ENCODE data around the gene SCARB1. TPM values are rescaled to one million over a fixed set of nuclear protein-coding genes. Genes with fewer than 3 reads are reported as not detected.
"Not testable (repeated sequence)": the region's sequence is repeated elsewhere in the genome, so short reads cannot be mapped to it uniquely, and the experiment has no call there.

Gene SCARB1
- 1 to 10 TPM; 2.5 to 7.1 (median 4.3) TPM for total RNA-seq
- 1 to 10 TPM; 2.2 to 2.6 TPM for polyA plus RNA-seq
- total RNA-seq: 3.6 reads per million, percentile 19 among the genes with 10 or more reads in this experiment

GRCh38 chr12:124863416-124864325, at the start of gene SCARB1:
Gene SCARB1 (minus strand): TSS chr12:124863864. CDS start chr12:124863720, 144 bp downstream.
- DNase-seq: peak; percentile 60 to 84 (median 72)
- intact Hi-C loops (cut with micrococcal nuclease): loop anchor here (1.0 to 10.0 kb wide), 10 partner anchors 35 to 899 kb away; partner anchors contain the start of genes DHX37 (in 2 of the 2), AACS (in 1 of the 2) and NCOR2 (in 1 of the 2)
- Histone ChIP-seq H3K4me3 (ENCODE audit: low read length) (peak within 1 kb of the TSS; percentile 74), H3K27me3 (ENCODE audit: control insufficient read depth in 2 of 2, insufficient read depth in 2 of 2, low read length in 2 of 2) (no peaks in the 10 kb centered on the region), H3K4me1 (ENCODE audit: control insufficient read depth in 2 of 2, insufficient read depth in 2 of 2, low read length in 2 of 2) (no peaks in the 10 kb centered on the region), H3K36me3 (ENCODE audit: control insufficient read depth in 2 of 3, insufficient read depth in 3 of 3, low read length in 3 of 3) (no peaks in the 10 kb centered on the region), H3K9me3 (ENCODE audit: control insufficient read depth in 2 of 3, low read length in 3 of 3) (no peaks in the 10 kb centered on the region), H3K27ac (ENCODE audit: low read depth, low read length) (peak within 1 kb of the TSS; percentile 58)
- POLR2A ChIA-PET: interaction anchor here (0.8 to 1.1 kb wide), 2 partner anchors 53 to 1155 kb away, joined by 3 read pairs; no protein-coding TSS in a partner anchor
- Mint-ChIP-seq H3K27ac (peak within 1 kb of the TSS; percentile 66 to 94 (median 83)), H3K36me3 (no peaks in the 10 kb centered on the region), H3K9me3 (no peaks in the 10 kb centered on the region), H3K27me3 (peaks cover 0 to 8% (median 3%) of the 10 kb centered on the region in 5 donors), H3K4me1 (peaks cover 9 to 25% (median 14%) of the 10 kb centered on the region in 7 donors), H3K4me3 (peak within 1 kb of the TSS; percentile 70 to 94 (median 81))
- CTCF ChIA-PET: interaction anchor here (0.9 kb wide), 1 partner anchor 13 kb away, joined by 4 read pairs; no protein-coding TSS in a partner anchor
- peak; percentile 95 for ATAC-seq

- DNase-seq; intact Hi-C loops (cut with micrococcal nuclease); ATAC-seq; H3K27ac ChIP-seq (ENCODE audit: low read depth, low read length); H3K4me3 ChIP-seq (ENCODE audit: low read length); H3K27me3 ChIP-seq (ENCODE audit: control insufficient read depth in 2 of 2, insufficient read depth in 2 of 2, low read length in 2 of 2); H3K9me3 ChIP-seq (ENCODE audit: control insufficient read depth in 2 of 3, low read length in 3 of 3): not testable (repeated sequence)
- H3K4me3 Mint-ChIP-seq: peak overlapping the region; percentile 93 to 100 (median 100)
- Histone ChIP-seq H3K36me3 (ENCODE audit: control insufficient read depth in 2 of 3, insufficient read depth in 3 of 3, low read length in 3 of 3) (peaks cover 7 to 25% (median 8%) of the 10 kb centered on the region in 3 experiments), H3K4me1 (ENCODE audit: control insufficient read depth in 2 of 2, insufficient read depth in 2 of 2, low read length in 2 of 2) (peaks cover 28% of the 10 kb centered on the region in 2 donors)
- H3K4me1 Mint-ChIP-seq: peaks cover 32 to 78% (median 69%) of the 10 kb centered on the region in 7 donors
- H3K27ac Mint-ChIP-seq: peak overlapping the region in 7 of 9 donors; percentile 75 to 100 (median 100)
- peaks cover 0 to 13% (median 0%) of the 10 kb centered on the region in 5 donors for H3K27me3 Mint-ChIP-seq
- peaks cover 0 to 28% (median 0%) of the 10 kb centered on the region in 11 donors for H3K9me3 Mint-ChIP-seq
- ChIA-PET POLR2A (interaction anchor here (5.3 to 17.1 kb wide), 3 partner anchors 7 to 24 kb away, joined by 36 to 764 read pairs (median 158); no protein-coding TSS in a partner anchor), CTCF (interaction anchor here (12.4 kb wide), 1 partner anchor 27 kb away, joined by 205 read pairs; no protein-coding TSS in a partner anchor)
- peaks cover 16 to 41% (median 33%) of the 10 kb centered on the region in 5 donors for H3K36me3 Mint-ChIP-seq
These were observed 49.0 kb upstream of the SCARB1 start for GRCh38 chr12:124912529-124913287.

GRCh38 chr12:124911521-124911920, 47.9 kb upstream of the SCARB1 start:
- peaks cover 7 to 25% (median 8%) of the 10 kb centered on the region in 3 experiments for H3K36me3 ChIP-seq (ENCODE audit: control insufficient read depth in 2 of 3, insufficient read depth in 3 of 3, low read length in 3 of 3)
- H3K27me3 ChIP-seq (ENCODE audit: control insufficient read depth in 2 of 2, insufficient read depth in 2 of 2, low read length in 2 of 2); DNase-seq; H3K9me3 ChIP-seq (ENCODE audit: control insufficient read depth in 2 of 3, low read length in 3 of 3); ATAC-seq; H3K4me3 ChIP-seq (ENCODE audit: low read length); H3K27ac ChIP-seq (ENCODE audit: low read depth, low read length); intact Hi-C loops (cut with micrococcal nuclease): not testable (repeated sequence)
- Mint-ChIP-seq H3K27ac (peak overlapping the region in 7 of 9 donors; percentile 11 to 88 (median 38)), H3K4me1 (peaks cover 30 to 70% (median 61%) of the 10 kb centered on the region in 7 donors), H3K4me3 (peak overlapping the region; percentile 20 to 84 (median 50)), H3K27me3 (peaks cover 0 to 13% (median 0%) of the 10 kb centered on the region in 5 donors), H3K36me3 (peaks cover 16 to 41% (median 33%) of the 10 kb centered on the region in 5 donors), H3K9me3 (peaks cover 0 to 28% (median 0%) of the 10 kb centered on the region in 11 donors)
- ChIA-PET POLR2A (interaction anchor here (1.9 to 7.1 kb wide), 4 partner anchors 8 to 34 kb away, joined by 11 to 158 read pairs (median 39); no protein-coding TSS in a partner anchor), CTCF (interaction anchor here (7.3 kb wide), 1 partner anchor 28 kb away, joined by 167 read pairs; no protein-coding TSS in a partner anchor)
- H3K4me1 ChIP-seq (ENCODE audit: control insufficient read depth in 2 of 2, insufficient read depth in 2 of 2, low read length in 2 of 2): peaks cover 20 to 22% of the 10 kb centered on the region in 2 donors

- ChIA-PET POLR2A (interaction anchor here (0.6 to 7.1 kb wide), 6 partner anchors 8 to 35 kb away, joined by 3 to 158 read pairs (median 16); no protein-coding TSS in a partner anchor), CTCF (interaction anchor here (0.6 to 7.3 kb wide), 2 partner anchors 29 to 96 kb away, joined by 3 to 167 read pairs; no protein-coding TSS in a partner anchor)
- Mint-ChIP-seq H3K9me3 (peaks cover 0 to 28% (median 0%) of the 10 kb centered on the region in 11 donors), H3K4me1 (peaks cover 30 to 66% (median 58%) of the 10 kb centered on the region in 7 donors), H3K4me3 (peak overlapping the region; percentile 20 to 84 (median 48)), H3K27me3 (peaks cover 0 to 13% (median 0%) of the 10 kb centered on the region in 5 donors), H3K27ac (peak overlapping the region; percentile 8 to 88 (median 38)), H3K36me3 (peaks cover 16 to 41% (median 33%) of the 10 kb centered on the region in 5 donors)
- peaks cover 15% of the 10 kb centered on the region in 2 donors for H3K4me1 ChIP-seq (ENCODE audit: control insufficient read depth in 2 of 2, insufficient read depth in 2 of 2, low read length in 2 of 2)
- intact Hi-C loops (cut with micrococcal nuclease): no loop called here
- no peak overlapping the region for H3K4me3 ChIP-seq (ENCODE audit: low read length)
- DNase-seq (peak in 2 of 9 donors; percentile 10 to 26), ATAC-seq (no peak)
- H3K27me3 ChIP-seq (ENCODE audit: control insufficient read depth in 2 of 2, insufficient read depth in 2 of 2, low read length in 2 of 2): no peaks in the 10 kb centered on the region
- no peaks in the 10 kb centered on the region for H3K9me3 ChIP-seq (ENCODE audit: control insufficient read depth in 2 of 3, low read length in 3 of 3)
- H3K27ac ChIP-seq (ENCODE audit: low read depth, low read length): no peak overlapping the region
- peaks cover 7 to 25% (median 8%) of the 10 kb centered on the region in 3 experiments for H3K36me3 ChIP-seq (ENCODE audit: control insufficient read depth in 2 of 3, insufficient read depth in 3 of 3, low read length in 3 of 3)
These were observed 47.2 kb upstream of the SCARB1 start for GRCh38 chr12:124910561-124911478.
